GM23248 (cell line): Measurements from ENCODE around the gene DUSP5. TPM values are rescaled to one million over a fixed set of nuclear protein-coding genes. Genes with fewer than 3 reads are reported as not detected.

ENCODE experiments used
- DNase-seq: peaks from one replicate; pipeline ENCODE4 v3.0.0-alpha.2; 2015
- H2AFZ ChIP-seq: fragments of 200-600 bp; sonication (generic); 2 replicates; pipeline ENCODE4 v1.6.1; 2016; ENCODE audit warnings: antibody characterized with exemption
- H3F3A ChIP-seq: fragments of 200-600 bp; sonication (generic); 2 replicates; pipeline ENCODE4 v1.6.1; 2016; ENCODE audit warnings: mild to moderate bottlenecking, antibody characterized with exemption, mixed run types; ENCODE audit not compliant: insufficient read depth
- H3K27ac ChIP-seq: fragments of 200-600 bp; sonication (generic); 2 replicates; pipeline ENCODE4 v1.5.1; 2016; ENCODE audit warnings: mild to moderate bottlenecking
- H3K27me3 ChIP-seq: fragments of 200-600 bp; sonication (generic); replicated peaks from 2 replicates; pipeline ENCODE4 v1.6.1; 2016; ENCODE audit warnings: mild to moderate bottlenecking; ENCODE audit not compliant: insufficient read depth
- H3K36me3 ChIP-seq: fragments of 200-600 bp; sonication (generic); 2 replicates; pipeline ENCODE4 v1.6.1; 2016; ENCODE audit warnings: low read depth, mild to moderate bottlenecking
- H3K4me1 ChIP-seq: fragments of 200-600 bp; sonication (generic); 2 replicates; pipeline ENCODE4 v1.6.1; 2016; ENCODE audit warnings: mild to moderate bottlenecking; ENCODE audit not compliant: insufficient read depth
- H3K4me2 ChIP-seq: fragments of 200-600 bp; sonication (generic); one replicate; pipeline ENCODE4 v1.6.1; 2016; ENCODE audit warnings: mild to moderate bottlenecking; ENCODE audit not compliant: unreplicated experiment
- H3K4me3 ChIP-seq: fragments of 200-600 bp; sonication (generic); 2 replicates; pipeline ENCODE4 v1.5.1; 2016; ENCODE audit warnings: mild to moderate bottlenecking
- H3K79me2 ChIP-seq: fragments of 200-600 bp; sonication (generic); 2 replicates; pipeline ENCODE4 v1.6.1; 2016; ENCODE audit warnings: mild to moderate bottlenecking; ENCODE audit not compliant: insufficient read depth
- H3K9ac ChIP-seq: fragments of 200-600 bp; sonication (generic); 2 replicates; pipeline ENCODE4 v1.6.1; 2016; ENCODE audit warnings: mild to moderate bottlenecking
- H3K9me2 ChIP-seq: fragments of 200-600 bp; sonication (generic); 2 replicates; pipeline ENCODE4 v1.6.1; 2016; ENCODE audit warnings: mixed run types, mild to moderate bottlenecking, moderate library complexity; ENCODE audit not compliant: insufficient read depth
- H3K9me3 ChIP-seq: fragments of 200-600 bp; sonication (generic); one replicate; pipeline ENCODE4 v1.6.1; 2017; ENCODE audit warnings: low read depth
- H4K20me1 ChIP-seq: fragments of 200-600 bp; sonication (generic); 2 replicates; pipeline ENCODE4 v1.6.0; 2016; ENCODE audit not compliant: insufficient read depth
- EZH2 ChIP-seq: fragments of 200-600 bp; sonication (generic); IDR thresholded peaks from 2 replicates; pipeline ENCODE4 v1.6.1; 2018; ENCODE audit warnings: antibody characterized with exemption, mild to moderate bottlenecking; ENCODE audit not compliant: insufficient read depth, poor library complexity, severe bottlenecking
- EZH2phosphoT487 ChIP-seq: fragments of 200-600 bp; sonication (generic); IDR thresholded peaks from 2 replicates; pipeline ENCODE4 v1.6.1; 2018; ENCODE audit warnings: antibody characterized with exemption, moderate library complexity, mild to moderate bottlenecking, low read depth; ENCODE audit not compliant: insufficient read depth
- WGBS, 2 experiments: methylation state at CpG; one replicate each; pipeline ENCODE4 v1.1.6; 2015 to 2017; ENCODE audit warnings: low lambda C conversion rate in 2 of 2, low coverage in 1 of 2; ENCODE audit errors: missing lambda C conversion rate in 2 of 2; 5-methylcytosine and 5-hydroxymethylcytosine counted together
- in situ Hi-C: fragments of 300-500 bp; cut with MboI; formaldehyde crosslinking; loops from 2 replicates; pipeline ENCODE4 v1.15.0; 2020
- polyA plus RNA-seq: library from polyadenylated mRNA; unstranded; fragments of >200 nt; fragmentation: Nextera tagmentation; extraction: Ambion mirVana; gene quantifications from 2 replicates; pipeline ENCODE4 v1.2.1, GENCODE V29; 2016
- total RNA-seq: library from RNA; depleted of rRNA; stranded (reverse); fragments of >200 nt; shearing (Covaris generic); gene quantifications from 2 replicates; pipeline ENCODE4 v1.2.3, GENCODE V29; 2014; rRNA removed

Gene DUSP5
- total and polyA plus RNA-seq, 2 experiments from 2014 or later, result 5.8 to 17.8 TPM

DNA sequence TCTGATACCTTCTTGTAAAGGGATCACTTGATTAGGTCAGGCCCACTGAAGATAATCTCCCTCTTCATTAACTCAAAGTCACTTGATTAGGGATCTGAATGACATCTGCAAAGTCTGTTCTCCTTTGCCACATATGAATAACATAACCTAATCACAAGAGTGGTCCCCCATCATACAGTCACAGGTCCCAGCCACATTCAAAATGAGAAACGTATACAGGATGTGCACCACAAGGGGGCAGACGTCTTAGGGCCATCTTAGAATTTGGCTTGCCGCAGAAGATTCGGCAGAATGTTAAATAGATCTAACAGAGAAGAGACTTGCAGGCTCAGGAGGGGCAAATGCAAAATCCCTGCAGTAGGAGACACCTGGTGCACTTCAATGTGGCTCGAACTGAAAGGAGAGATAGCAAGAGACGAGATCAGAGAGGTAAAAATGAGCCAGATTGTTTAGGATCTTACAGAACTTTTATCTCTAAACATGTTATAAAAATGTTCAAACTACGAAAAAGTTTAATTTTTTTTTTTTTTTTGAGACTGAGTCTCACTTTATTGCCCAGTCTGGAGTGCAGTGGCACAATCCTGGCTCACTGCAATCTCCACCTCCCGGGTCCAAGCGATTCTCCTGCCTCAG lies 59.4 kb downstream of the DUSP5 start:
- in situ Hi-C loops, result no loop called here

DNA sequence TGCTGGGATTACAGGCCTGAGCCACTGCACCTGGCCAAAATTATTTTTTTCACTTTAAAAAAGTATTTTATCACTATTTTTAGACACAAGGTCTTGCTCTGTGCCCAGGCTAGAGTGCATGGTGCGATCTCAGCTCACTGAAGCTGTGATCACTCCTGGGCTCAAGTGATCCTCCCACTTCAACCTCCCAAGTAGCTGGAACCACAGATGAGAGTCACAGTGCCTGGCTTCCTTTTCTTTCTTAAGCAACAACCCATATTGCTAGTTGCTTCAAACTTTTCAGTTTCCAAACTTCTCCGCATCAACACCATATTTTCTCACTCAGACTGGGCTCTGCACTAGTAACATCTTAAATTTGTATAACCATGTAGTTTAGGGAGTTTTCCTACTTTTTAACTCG lies 60.3 kb downstream of the DUSP5 start:
- H3K4me1 ChIP-seq, result no peaks in the 10 kb centered on the region
- in situ Hi-C loops, result no loop called here
- H3K27ac ChIP-seq, result no peak overlapping the region
- no peaks in the 10 kb centered on the region for H3F3A ChIP-seq
- no peak overlapping the region for H3K9ac ChIP-seq
- H3K36me3 ChIP-seq, result no peaks in the 10 kb centered on the region
- TF ChIP-seq EZH2 (no peak), EZH2phosphoT487 (no peak)
- no peak overlapping the region for H3K4me3 ChIP-seq
- no peak overlapping the region for H2AFZ ChIP-seq
- H3K9me3 ChIP-seq, result no peaks in the 10 kb centered on the region
- no peaks in the 10 kb centered on the region for H3K27me3 ChIP-seq
- H4K20me1 ChIP-seq, result no peaks in the 10 kb centered on the region
- no peak overlapping the region for H3K4me2 ChIP-seq
- H3K9me2 ChIP-seq, result no peaks in the 10 kb centered on the region
- 72 to 75% methylated on average over 3 of the region's 3 CpGs for WGBS, 2 experiments
- no peaks in the 10 kb centered on the region for H3K79me2 ChIP-seq
- no peak for DNase-seq

More for the DNA sequence above, 59.4 kb downstream of the DUSP5 start:
- Histone ChIP-seq H3K27me3 (no peaks in the 10 kb centered on the region), H2AFZ (peak overlapping the region; percentile 90), H3K9me3 (no peaks in the 10 kb centered on the region), H3K4me2 (no peak overlapping the region), H3K4me3 (no peak overlapping the region), H3K4me1 (no peaks in the 10 kb centered on the region), H3F3A (no peaks in the 10 kb centered on the region), H3K36me3 (no peaks in the 10 kb centered on the region), H3K9ac (no peak overlapping the region), H4K20me1 (no peaks in the 10 kb centered on the region), H3K27ac (no peak overlapping the region), H3K9me2 (no peaks in the 10 kb centered on the region), H3K79me2 (no peaks in the 10 kb centered on the region)
- DNase-seq, result peak; percentile 83
- 38% methylated on average over 9 of the region's 9 CpGs for WGBS, 2 experiments
- no peak for TF ChIP-seq EZH2phosphoT487
- TF ChIP-seq EZH2, result no peak

DNA sequence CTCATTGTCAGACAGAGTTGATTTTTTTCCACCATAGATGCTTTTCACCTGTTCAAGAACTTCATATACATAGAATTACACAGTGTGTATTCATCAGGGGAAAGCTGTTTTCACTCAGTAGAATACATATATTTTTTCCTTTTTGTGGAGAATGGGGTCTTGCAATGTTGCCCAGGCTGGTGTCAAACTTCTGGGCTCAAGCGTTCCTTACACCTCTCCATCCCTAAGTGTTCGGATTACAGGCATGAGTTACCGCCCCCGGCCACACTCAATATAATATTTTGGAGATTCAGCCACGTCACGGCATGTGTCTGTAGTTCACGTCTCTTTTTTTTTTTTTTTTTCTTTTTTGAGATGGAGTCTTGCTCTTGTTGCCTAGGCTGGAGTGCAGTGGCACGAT lies 62.3 kb downstream of the DUSP5 start:
- Histone ChIP-seq H3K9ac (no peak overlapping the region), H4K20me1 (no peaks in the 10 kb centered on the region), H3K4me3 (no peak overlapping the region), H3K9me2 (no peaks in the 10 kb centered on the region), H3K79me2 (no peaks in the 10 kb centered on the region), H3F3A (no peaks in the 10 kb centered on the region), H3K27me3 (no peaks in the 10 kb centered on the region), H3K36me3 (no peaks in the 10 kb centered on the region), H2AFZ (no peak overlapping the region), H3K27ac (no peak overlapping the region), H3K4me2 (no peak overlapping the region), H3K9me3 (no peaks in the 10 kb centered on the region), H3K4me1 (no peaks in the 10 kb centered on the region)
- no peak for TF ChIP-seq EZH2
- no peak for TF ChIP-seq EZH2phosphoT487
- DNase-seq, result no peak
- in situ Hi-C loops, result no loop called here
- 92 to 94% methylated on average over 7 to 8 of the region's 8 CpGs for WGBS, 2 experiments

Other genes starting within 250 kb of the DUSP5 start
- 5.1 and 5.3 TPM in 2 replicates for gene SMNDC1, start 193.0 kb upstream of the DUSP5 start, total RNA-seq
- gene SMNDC1, start 193.0 kb upstream of the DUSP5 start, polyA plus RNA-seq, result 21.6 and 24.2 TPM in 2 replicates
- gene SMC3, start 69.8 kb downstream of the DUSP5 start, total RNA-seq, result 14.4 and 17.8 TPM in 2 replicates
- gene SMC3, start 69.8 kb downstream of the DUSP5 start, polyA plus RNA-seq, result 57.7 and 60.5 TPM in 2 replicates
- 0.13 TPM in 1 of 2 replicates, not detected in the other for gene RBM20, start 146.4 kb downstream of the DUSP5 start, total RNA-seq
- not detected in 2 replicates for gene RBM20, start 146.4 kb downstream of the DUSP5 start, polyA plus RNA-seq